WI38 (cell line): ENCODE measurements around the gene ARMC2.

ENCODE experiments used
- H3K4me3 ChIP-seq: 2 replicates; pipeline ENCODE4 v1.5.1; 2011; ENCODE audit warnings: low read depth, mild to moderate bottlenecking, control low read depth, low read length
- CTCF ChIP-seq: IDR thresholded peaks from 2 replicates; pipeline ENCODE4 v1.5.1; 2012; ENCODE audit warnings: low read depth, mild to moderate bottlenecking, control low read depth, low read length

The ARMC2 gene

GRCh38 chr6:109010705-109011102 is 162.5 kb downstream of the ARMC2 start:
- TF ChIP-seq CTCF = no peak
- no peak overlapping the region for H3K4me3 ChIP-seq

GRCh38 chr6:109013656-109014305 is 165.6 kb downstream of the ARMC2 start:
- H3K4me3 ChIP-seq = no peak overlapping the region
- TF ChIP-seq CTCF = no peak

GRCh38 chr6:109014606-109015005 is 166.4 kb downstream of the ARMC2 start:
- no peak overlapping the region for H3K4me3 ChIP-seq
- TF ChIP-seq CTCF = no peak

GRCh38 chr6:109015176-109015575 is 167.0 kb downstream of the ARMC2 start:
- no peak overlapping the region for H3K4me3 ChIP-seq
- TF ChIP-seq CTCF = no peak

GRCh38 chr6:109019911-109020310 is 171.7 kb downstream of the ARMC2 start:
- no peak for TF ChIP-seq CTCF
- no peak overlapping the region for H3K4me3 ChIP-seq

GRCh38 chr6:109021870-109022269 is 173.6 kb downstream of the ARMC2 start:
- H3K4me3 ChIP-seq = no peak overlapping the region
- no peak for TF ChIP-seq CTCF

- no peak for TF ChIP-seq CTCF
- no peak overlapping the region for H3K4me3 ChIP-seq
These were observed 175.2 kb downstream of the ARMC2 start for GRCh38 chr6:109023356-109023925.
